Fibroblast of peridontal ligament (primary cell): ENCODE data around the gene FARS2.

Experiments used
- DNase-seq: peaks from one replicate; pipeline ENCODE4 v3.0.0-alpha.2; 2010; ENCODE audit errors: extremely low read depth

Gene FARS2

GRCh38 chr6:5325173-5325572 is 63.9 kb downstream of the FARS2 start:
- no peak for DNase-seq

- no peak for DNase-seq
Observed at GRCh38 chr6:5326022-5326641, 64.8 kb downstream of the FARS2 start.

- no peak for DNase-seq
Observed at GRCh38 chr6:5328800-5329199, 67.5 kb downstream of the FARS2 start.

GRCh38 chr6:5331845-5332442 is 70.6 kb downstream of the FARS2 start:
- no peak for DNase-seq

- peak; percentile 72 for DNase-seq
Observed at GRCh38 chr6:5333658-5334057, 72.3 kb downstream of the FARS2 start.

- DNase-seq: peak; percentile 73
Observed at GRCh38 chr6:5334341-5334740, 73.0 kb downstream of the FARS2 start.

GRCh38 chr6:5335020-5335419 is 73.7 kb downstream of the FARS2 start:
- DNase-seq: no peak

- peak; percentile 74 for DNase-seq
Observed at GRCh38 chr6:5337573-5337972, 76.3 kb downstream of the FARS2 start.

GRCh38 chr6:5338177-5338960 is 77.1 kb downstream of the FARS2 start:
- DNase-seq: no peak

- no peak for DNase-seq
Observed at GRCh38 chr6:5339786-5340185, 78.5 kb downstream of the FARS2 start.

- no peak for DNase-seq
Observed at GRCh38 chr6:5341845-5342244, 80.5 kb downstream of the FARS2 start.

- no peak for DNase-seq
Observed at GRCh38 chr6:5343998-5344397, 82.7 kb downstream of the FARS2 start.

GRCh38 chr6:5345324-5345723 is 84.0 kb downstream of the FARS2 start:
- DNase-seq: no peak

- DNase-seq: no peak
Observed at GRCh38 chr6:5351552-5352210, 90.4 kb downstream of the FARS2 start.

- DNase-seq: no peak
Observed at GRCh38 chr6:5353971-5354370, 92.7 kb downstream of the FARS2 start.

- DNase-seq: no peak
Observed at GRCh38 chr6:5357486-5357885, 96.2 kb downstream of the FARS2 start.

GRCh38 chr6:5359417-5359816 is 98.1 kb downstream of the FARS2 start:
- DNase-seq: no peak

- DNase-seq: peak; percentile 34
Observed at GRCh38 chr6:5361396-5361795, 100.1 kb downstream of the FARS2 start.

GRCh38 chr6:5365436-5366195 is 104.3 kb downstream of the FARS2 start:
- no peak for DNase-seq

- DNase-seq: no peak
Observed at GRCh38 chr6:5366941-5367340, 105.6 kb downstream of the FARS2 start.

- DNase-seq: no peak
Observed at GRCh38 chr6:5367510-5367909, 106.2 kb downstream of the FARS2 start.

GRCh38 chr6:5373430-5373829 is 112.1 kb downstream of the FARS2 start:
- DNase-seq: no peak
